Hematopoietic multipotent progenitor cell treated with erythropoietin and hydrocortisone succinate and interleukin-3 and kit ligand, for 15 days (in vitro differentiated cells): ENCODE data around the gene SCPEP1.

Experiments used
- DNase-seq: peaks from one replicate; pipeline ENCODE4 v3.0.0-alpha.2; 2015; ENCODE audit warnings: low spot score

SCPEP1 gene

GRCh38 chr17:57040571-57040970 is 62.6 kb downstream of the SCPEP1 start:
- no peak for DNase-seq

- no peak for DNase-seq
Measured at GRCh38 chr17:57043276-57043675, 65.3 kb downstream of the SCPEP1 start.

GRCh38 chr17:57044976-57045867 is 67.3 kb downstream of the SCPEP1 start:
- DNase-seq = no peak

- no peak for DNase-seq
Measured at GRCh38 chr17:57045868-57046704, 68.2 kb downstream of the SCPEP1 start.

- DNase-seq = no peak
Measured at GRCh38 chr17:57046749-57047148, 68.8 kb downstream of the SCPEP1 start.

GRCh38 chr17:57048096-57048495 is 70.2 kb downstream of the SCPEP1 start:
- no peak for DNase-seq

GRCh38 chr17:57050306-57050705 is 72.4 kb downstream of the SCPEP1 start:
- DNase-seq = no peak

GRCh38 chr17:57051886-57052361 is 74.0 kb downstream of the SCPEP1 start:
- DNase-seq = no peak
